GM23338 (cell line): ENCODE measurements around the gene FGFR2. TPM values are rescaled to one million over a fixed set of nuclear protein-coding genes. Genes with fewer than 3 reads are reported as not detected.

Experiments used
- ATAC-seq: fragments of 200-7000 bp; cut with Tn5 transposase; 3 replicates; pipeline ENCODE4 v1.9.1; 2020
- DNase-seq: peaks from one replicate; pipeline ENCODE4 v3.0.0-alpha.2; 2015; ENCODE audit warnings: low spot score
- H2AFZ ChIP-seq: fragments of 200-600 bp; sonication (generic); 2 replicates; pipeline ENCODE4 v1.8.0; 2016; ENCODE audit warnings: antibody characterized with exemption, mild to moderate bottlenecking, moderate library complexity
- H3F3A ChIP-seq: fragments of 200-600 bp; sonication (generic); replicated peaks from 2 replicates; pipeline ENCODE4 v1.8.0; 2017; ENCODE audit warnings: antibody characterized with exemption, mixed run types, low read depth
- H3K27ac ChIP-seq: fragments of 200-600 bp; sonication (generic); 2 replicates; pipeline ENCODE4 v1.6.1; 2016; ENCODE audit warnings: low read depth
- H3K27me3 ChIP-seq: fragments of 200-600 bp; sonication (generic); 2 replicates; pipeline ENCODE4 v1.8.0; 2016; ENCODE audit warnings: mild to moderate bottlenecking, mixed run types, moderate library complexity; ENCODE audit not compliant: insufficient read depth
- H3K36me3 ChIP-seq: fragments of 200-600 bp; sonication (generic); 2 replicates; pipeline ENCODE4 v1.8.0; 2016; ENCODE audit warnings: mild to moderate bottlenecking; ENCODE audit not compliant: insufficient read depth
- H3K4me1 ChIP-seq: fragments of 200-600 bp; sonication (generic); 2 replicates; pipeline ENCODE4 v1.8.0; 2016; ENCODE audit warnings: mild to moderate bottlenecking, moderate library complexity; ENCODE audit not compliant: insufficient read depth
- H3K4me2 ChIP-seq: fragments of 200-600 bp; sonication (generic); 2 replicates; pipeline ENCODE4 v1.7.1; 2017; ENCODE audit warnings: mixed run types
- H3K4me3 ChIP-seq: fragments of 200-600 bp; sonication (generic); 2 replicates; pipeline ENCODE4 v1.6.1; 2016; ENCODE audit warnings: mixed run types
- H3K79me2 ChIP-seq: fragments of 200-600 bp; sonication (generic); replicated peaks from 2 replicates; pipeline ENCODE4 v1.8.0; 2017; ENCODE audit warnings: mild to moderate bottlenecking; ENCODE audit not compliant: insufficient read depth
- H3K9me2 ChIP-seq: fragments of 200-600 bp; sonication (generic); 2 replicates; pipeline ENCODE4 v1.8.0; 2017; ENCODE audit not compliant: insufficient read depth
- H4K20me1 ChIP-seq: fragments of 200-600 bp; sonication (generic); replicated peaks from 2 replicates; pipeline ENCODE4 v1.8.0; 2017; ENCODE audit warnings: mild to moderate bottlenecking; ENCODE audit not compliant: insufficient read depth
- H3K27ac Mint-ChIP-seq: 2 replicates; pipeline ENCODE4 v1.8.0; 2020; ENCODE audit warnings: inconsistent platforms, mild to moderate bottlenecking, moderate library complexity, mixed read lengths
- H3K27me3 Mint-ChIP-seq: 3 replicates; pipeline ENCODE4 v1.8.0; 2022; ENCODE audit warnings: low read depth, mild to moderate bottlenecking, moderate library complexity, mixed read lengths, inconsistent platforms; ENCODE audit not compliant: insufficient read depth, poor library complexity
- H3K36me3 Mint-ChIP-seq: 3 replicates; pipeline ENCODE4 v1.8.0; 2021; ENCODE audit warnings: low read depth, mild to moderate bottlenecking, inconsistent platforms, moderate library complexity, mixed read lengths
- H3K4me1 Mint-ChIP-seq: 3 replicates; pipeline ENCODE4 v1.8.0; 2020; ENCODE audit warnings: mild to moderate bottlenecking, inconsistent platforms, mixed read lengths
- H3K4me3 Mint-ChIP-seq: 3 replicates; pipeline ENCODE4 v1.8.0; 2021; ENCODE audit warnings: moderate library complexity, mild to moderate bottlenecking, inconsistent platforms, mixed read lengths
- H3K9me3 Mint-ChIP-seq: 3 replicates; pipeline ENCODE4 v1.8.0; 2020; ENCODE audit warnings: moderate library complexity, mild to moderate bottlenecking, inconsistent platforms, mixed read lengths
- CREB1 ChIP-seq: fragments of 250-450 bp; sonication (Bioruptor Pico); IDR thresholded peaks from 2 replicates; pipeline ENCODE4 v1.5.0; 2020; ENCODE audit warnings: low read depth, mild to moderate bottlenecking, moderate library complexity
- CTCF ChIP-seq, 2 experiments: fragments of 200-600 bp in 1 of 2; sonication (generic) in 1 of 2; conservative IDR thresholded peaks; 2 replicates each; pipeline versions ENCODE4 v1.5.1 to v1.6.1; 2016 to 2017; ENCODE audit warnings: antibody characterized with exemption in 2 of 2, low read depth in 2 of 2, mild to moderate bottlenecking in 2 of 2, moderate library complexity in 1 of 2
- EZH2 ChIP-seq: fragments of 200-600 bp; sonication (generic); IDR thresholded peaks from one replicate; pipeline ENCODE4 v1.8.0; 2017; ENCODE audit warnings: antibody characterized with exemption, mild to moderate bottlenecking, low read depth; ENCODE audit not compliant: unreplicated experiment
- JUNB ChIP-seq: IDR thresholded peaks from one replicate; pipeline ENCODE4 v1.6.1; 2016; ENCODE audit warnings: antibody characterized with exemption; ENCODE audit not compliant: unreplicated experiment
- NANOG ChIP-seq: IDR thresholded peaks from 2 replicates; pipeline ENCODE4 v1.6.1; 2016; ENCODE audit warnings: antibody characterized with exemption, borderline replicate concordance
- POLR2AphosphoS5 ChIP-seq: IDR thresholded peaks from 2 replicates; pipeline ENCODE4 v1.6.1; 2016; ENCODE audit warnings: antibody characterized with exemption, low read depth
- ZNF114 ChIP-seq: fragments of 250-450 bp; sonication (Bioruptor Pico); IDR thresholded peaks from 2 replicates; pipeline ENCODE4 v1.5.0; 2020; ENCODE audit warnings: mild to moderate bottlenecking, moderate library complexity
- ZNF331 ChIP-seq: fragments of 250-450 bp; sonication (Bioruptor Pico); IDR thresholded peaks from 2 replicates; pipeline ENCODE4 v1.5.0; 2020; ENCODE audit warnings: low read depth, mild to moderate bottlenecking, moderate library complexity
- ZNF462 ChIP-seq: fragments of 250-450 bp; sonication (Bioruptor Pico); IDR thresholded peaks from 2 replicates; pipeline ENCODE4 v1.5.0; 2020; ENCODE audit warnings: mild to moderate bottlenecking, moderate library complexity
- polyA plus RNA-seq: library from polyadenylated mRNA; unstranded; fragments of >200 nt; fragmentation: Nextera tagmentation; extraction: Ambion mirVana; gene quantifications from 2 replicates; pipeline ENCODE4 v1.2.1, GENCODE V29; 2016
- total RNA-seq: library from RNA; depleted of rRNA; stranded (reverse); fragments of >200 nt; shearing (Covaris generic); gene quantifications from 2 replicates; pipeline ENCODE4 v1.2.3, GENCODE V29; 2014
- TF ChIP-seq, protein P1 (sequence below): IDR thresholded peaks from 2 replicates; pipeline ENCODE4 v1.6.1; 2016; ENCODE audit warnings: antibody characterized with exemption

The FGFR2 gene
- total and polyA plus RNA-seq, 2 experiments from 2014 or later = 31.1 to 106 TPM

DNA sequence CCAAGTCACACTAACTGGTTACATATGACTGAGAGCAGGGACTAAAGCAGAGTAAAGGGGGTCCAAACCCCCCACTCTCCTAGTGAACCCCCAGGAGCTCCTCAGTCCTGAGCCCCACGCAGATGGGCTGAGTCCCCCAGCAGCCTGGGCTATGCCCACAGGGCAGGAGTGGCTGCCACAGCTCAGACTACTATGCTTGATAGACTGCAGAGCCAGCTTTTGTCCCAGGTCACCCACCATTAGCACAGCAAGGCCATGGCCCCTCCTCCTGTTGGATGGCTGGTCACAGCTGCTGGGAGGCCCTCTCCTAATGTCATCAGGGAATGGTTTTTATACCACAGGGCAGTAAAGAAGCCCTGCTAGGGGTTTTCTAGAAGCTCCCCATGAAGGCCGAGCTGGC lies 46.3 kb upstream of the FGFR2 start:
- Histone ChIP-seq H4K20me1 (no peaks in the 10 kb centered on the region), H3K36me3 (no peaks in the 10 kb centered on the region), H2AFZ (0 out of 2 replicates have a peak overlapping the region, but pooled peaks have one; percentile 52), H3K4me3 (no peak overlapping the region), H3F3A (no peaks in the 10 kb centered on the region), H3K4me1 (no peaks in the 10 kb centered on the region), H3K9me2 (no peaks in the 10 kb centered on the region), H3K27ac (no peak overlapping the region), H3K4me2 (no peak overlapping the region), H3K79me2 (no peaks in the 10 kb centered on the region), H3K27me3 (no peaks in the 10 kb centered on the region)
- H3K4me3 Mint-ChIP-seq = no peak overlapping the region
- H3K4me1 Mint-ChIP-seq = peaks cover 5% of the 10 kb centered on the region; the same call in 2 of the 3 replicates
- no peak for ATAC-seq
- TF ChIP-seq, protein P1, sequence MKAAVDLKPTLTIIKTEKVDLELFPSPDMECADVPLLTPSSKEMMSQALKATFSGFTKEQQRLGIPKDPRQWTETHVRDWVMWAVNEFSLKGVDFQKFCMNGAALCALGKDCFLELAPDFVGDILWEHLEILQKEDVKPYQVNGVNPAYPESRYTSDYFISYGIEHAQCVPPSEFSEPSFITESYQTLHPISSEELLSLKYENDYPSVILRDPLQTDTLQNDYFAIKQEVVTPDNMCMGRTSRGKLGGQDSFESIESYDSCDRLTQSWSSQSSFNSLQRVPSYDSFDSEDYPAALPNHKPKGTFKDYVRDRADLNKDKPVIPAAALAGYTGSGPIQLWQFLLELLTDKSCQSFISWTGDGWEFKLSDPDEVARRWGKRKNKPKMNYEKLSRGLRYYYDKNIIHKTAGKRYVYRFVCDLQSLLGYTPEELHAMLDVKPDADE = no peak
- TF ChIP-seq ZNF331 (CRISPR knock-in tag) = no peak
- TF ChIP-seq POLR2AphosphoS5 = no peak
- TF ChIP-seq CTCF (conservative IDR thresholded peaks at IDR 0.05; ENCODE audit: low read depth in 2 of 2) = no peak
- no peak for TF ChIP-seq ZNF114 (CRISPR knock-in tag)
- TF ChIP-seq EZH2 = no peak
- no peak for TF ChIP-seq ZNF462 (CRISPR knock-in tag)
- no peak for TF ChIP-seq JUNB
- TF ChIP-seq NANOG = no peak
- no peak for TF ChIP-seq CREB1 (CRISPR knock-in tag)
- peaks cover 4% of the 10 kb centered on the region for H3K27me3 Mint-ChIP-seq
- no peaks in the 10 kb centered on the region; the same call in 2 of the 3 replicates for H3K36me3 Mint-ChIP-seq
- no peak for DNase-seq
- H3K9me3 Mint-ChIP-seq = peaks cover 10% of the 10 kb centered on the region
- no peak overlapping the region for H3K27ac Mint-ChIP-seq
